IMR-90 (cell line): ENCODE results near the gene LRRC72. TPM values are rescaled to one million over a fixed set of nuclear protein-coding genes. Genes with fewer than 3 reads are reported as not detected.
"Not testable (repeated sequence)": the region's sequence is repeated elsewhere in the genome, so short reads cannot be mapped to it uniquely, and the experiment has no call there.

Experiments
- ATAC-seq: fragments of 200-7000 bp; cut with Tn5 transposase; 2 replicates; pipeline ENCODE4 v1.9.1; 2020; ENCODE audit warnings: low read depth, mild to moderate bottlenecking, moderate library complexity
- BruUV-seq: library from RNA; stranded (reverse); fragments of 400-500 nt; replicated peaks from 2 replicates; lab custom pipeline; 2021; lab: Mats Ljungman, UMichigan
- CTCF ChIA-PET: fragments of 300-600 bp; formaldehyde crosslinking; extraction: SDS; loops from one replicate; lab custom pipeline; 2021; ENCODE audit warnings: antibody characterized with exemption; lab: Yijun Ruan, JAX
- POLR2A ChIA-PET: fragments of 300-600 bp; sonication (Branson Sonifier 250); formaldehyde crosslinking; loops from one replicate; lab custom pipeline; 2022; ENCODE audit warnings: antibody characterized with exemption; ENCODE audit not compliant: unreplicated experiment; lab: Charles Lee
- DNase-seq: peaks from one replicate; pipeline ENCODE4 v3.0.0; 2013
- H2AFZ ChIP-seq: replicated peaks from 2 replicates; pipeline ENCODE3; 2013; ENCODE audit warnings: low read length, mild to moderate bottlenecking; ENCODE audit not compliant: poor library complexity
- H2AK5ac ChIP-seq: 2 replicates; pipeline ENCODE4 v1.6.1; 2013; ENCODE audit warnings: low read depth, low read length, inconsistent platforms
- H2AK9ac ChIP-seq: replicated peaks from 2 replicates; pipeline ENCODE3; 2013; ENCODE audit warnings: mild to moderate bottlenecking, low read depth, low read length, moderate library complexity; ENCODE audit not compliant: poor library complexity
- H2BK120ac ChIP-seq: 2 replicates; pipeline ENCODE4 v1.6.1; 2013; ENCODE audit warnings: low read depth, low read length, inconsistent platforms
- H2BK15ac ChIP-seq: 3 replicates; pipeline ENCODE4 v1.6.1; 2013; ENCODE audit warnings: low read depth, low read length, inconsistent platforms
- H2BK20ac ChIP-seq: 2 replicates; pipeline ENCODE4 v1.6.1; 2013; ENCODE audit warnings: low read depth, mild to moderate bottlenecking, inconsistent platforms, low read length, moderate library complexity
- H2BK5ac ChIP-seq: 2 replicates; pipeline ENCODE4 v1.6.1; 2013; ENCODE audit warnings: mild to moderate bottlenecking, low read depth, low read length, inconsistent platforms; ENCODE audit not compliant: poor library complexity, severe bottlenecking
- H3K14ac ChIP-seq: replicated peaks from 2 replicates; pipeline ENCODE4 v1.6.1; 2013; ENCODE audit warnings: low read depth, low read length, inconsistent platforms
- H3K18ac ChIP-seq: 2 replicates; pipeline ENCODE4 v1.6.1; 2013; ENCODE audit warnings: low read depth, low read length, control low read depth
- H3K23ac ChIP-seq: 2 replicates; pipeline ENCODE4 v1.6.1; 2013; ENCODE audit warnings: low read depth, low read length, inconsistent platforms
- H3K27ac ChIP-seq: 2 replicates; pipeline ENCODE4 v1.5.1; 2013; ENCODE audit warnings: mild to moderate bottlenecking, control low read depth, low read length; ENCODE audit not compliant: insufficient read depth
- H3K27me3 ChIP-seq: 2 replicates; pipeline ENCODE4 v1.6.1; 2013; ENCODE audit warnings: low read length; ENCODE audit not compliant: control insufficient read depth, insufficient read depth
- H3K36me3 ChIP-seq: 2 replicates; pipeline ENCODE4 v1.6.1; 2013; ENCODE audit warnings: low read length, mixed read lengths; ENCODE audit not compliant: control insufficient read depth, insufficient read depth
- H3K4ac ChIP-seq: 2 replicates; pipeline ENCODE4 v1.6.1; 2013; ENCODE audit warnings: low read depth, low read length, inconsistent platforms
- H3K4me1 ChIP-seq: 2 replicates; pipeline ENCODE4 v1.6.1; 2013; ENCODE audit warnings: low read length, mixed read lengths; ENCODE audit not compliant: control insufficient read depth, insufficient read depth
- H3K4me2 ChIP-seq: 2 replicates; pipeline ENCODE4 v1.6.1; 2013; ENCODE audit warnings: low read depth, mild to moderate bottlenecking, control low read depth, low read length, moderate library complexity
- H3K4me3 ChIP-seq: 2 replicates; pipeline ENCODE4 v1.5.1; 2013; ENCODE audit warnings: low read depth, mild to moderate bottlenecking, control low read depth, low read length, moderate library complexity; ENCODE audit not compliant: insufficient read depth
- H3K56ac ChIP-seq: 2 replicates; pipeline ENCODE4 v1.6.1; 2013; ENCODE audit warnings: low read length, inconsistent platforms; ENCODE audit not compliant: insufficient read depth; ENCODE audit errors: extremely low read depth
- H3K79me1 ChIP-seq, 2 experiments: 2 replicates each; pipeline ENCODE4 v1.6.1; 2013; ENCODE audit warnings: low read length in 2 of 2, inconsistent platforms in 1 of 2, low read depth in 1 of 2
- H3K9ac ChIP-seq: 2 replicates; pipeline ENCODE4 v1.6.1; 2013; ENCODE audit warnings: low read depth, low read length, control low read depth
- H3K9me1 ChIP-seq: 2 replicates; pipeline ENCODE4 v1.6.1; 2013; ENCODE audit warnings: low read length, inconsistent platforms; ENCODE audit not compliant: insufficient read depth
- H3K9me3 ChIP-seq: 2 replicates; pipeline ENCODE4 v1.6.1; 2013; ENCODE audit warnings: low read length; ENCODE audit not compliant: control insufficient read depth, insufficient read depth
- H4K20me1 ChIP-seq: 2 replicates; pipeline ENCODE4 v1.6.1; 2013; ENCODE audit warnings: low read length, inconsistent platforms; ENCODE audit not compliant: insufficient read depth
- H4K5ac ChIP-seq: 2 replicates; pipeline ENCODE4 v1.6.1; 2013; ENCODE audit warnings: mild to moderate bottlenecking, low read depth, low read length, control low read depth
- H4K8ac ChIP-seq, 2 experiments: 2 replicates each; pipeline ENCODE4 v1.6.1; 2013; ENCODE audit warnings: low read depth in 2 of 2, low read length in 2 of 2, control low read depth in 1 of 2, inconsistent platforms in 1 of 2
- H4K91ac ChIP-seq: 2 replicates; pipeline ENCODE4 v1.6.1; 2013; ENCODE audit warnings: low read depth, low read length, inconsistent platforms; ENCODE audit not compliant: insufficient read depth
- FOS ChIP-seq: fragments of 150-350 bp; IDR thresholded peaks from 2 replicates; pipeline ENCODE4 v1.6.1; 2016; ENCODE audit warnings: low read depth, low read length
- WGBS, 2 experiments: methylation state at CpG; one replicate each; pipeline versions ENCODE4 v1.1.5 to v1.1.7; 2013; ENCODE audit warnings: missing lambda C conversion rate in 2 of 2; ENCODE audit not compliant: insufficient read length in 1 of 2; ENCODE audit errors: extremely low coverage in 2 of 2; 5-methylcytosine and 5-hydroxymethylcytosine counted together
- dilution Hi-C: fragments of 300-500 bp; cut with HindIII; formaldehyde crosslinking; loops from one replicate; pipeline ENCODE4 v1.14.3; 2018; ENCODE audit warnings: low sequenced_read_pairs; ENCODE audit not compliant: unreplicated experiment
- in situ Hi-C: fragments of 300-500 bp; cut with MboI; formaldehyde crosslinking; loops from 3 replicates; pipeline ENCODE4 v1.14.3; 2019; ENCODE audit warnings: low sequenced_read_pairs, inconsistent platforms, mixed read lengths
- intact Hi-C: fragments of 100-400 bp; cut with micrococcal nuclease; formaldehyde crosslinking; loops from 2 replicates; pipeline ENCODE4 v1.10.0; 2022
- polyA plus RNA-seq, 3 experiments: library from polyadenylated mRNA; depleted of rRNA; stranded (reverse); fragments of >200 nt; gene quantifications; 2 replicates each; pipeline ENCODE4 v1.2.3, GENCODE V29; 2012; ENCODE audit warnings: low replicate concordance in 1 of 3
- total RNA-seq: library from RNA; depleted of rRNA; stranded (reverse); fragments of >200 nt; gene quantifications from 2 replicates; pipeline ENCODE4 v1.2.3, GENCODE V29; 2012

The LRRC72 gene
- total and polyA plus RNA-seq, 2 of the 4 experiments (the other 2 are of a cell fraction), result not detected

DNA sequence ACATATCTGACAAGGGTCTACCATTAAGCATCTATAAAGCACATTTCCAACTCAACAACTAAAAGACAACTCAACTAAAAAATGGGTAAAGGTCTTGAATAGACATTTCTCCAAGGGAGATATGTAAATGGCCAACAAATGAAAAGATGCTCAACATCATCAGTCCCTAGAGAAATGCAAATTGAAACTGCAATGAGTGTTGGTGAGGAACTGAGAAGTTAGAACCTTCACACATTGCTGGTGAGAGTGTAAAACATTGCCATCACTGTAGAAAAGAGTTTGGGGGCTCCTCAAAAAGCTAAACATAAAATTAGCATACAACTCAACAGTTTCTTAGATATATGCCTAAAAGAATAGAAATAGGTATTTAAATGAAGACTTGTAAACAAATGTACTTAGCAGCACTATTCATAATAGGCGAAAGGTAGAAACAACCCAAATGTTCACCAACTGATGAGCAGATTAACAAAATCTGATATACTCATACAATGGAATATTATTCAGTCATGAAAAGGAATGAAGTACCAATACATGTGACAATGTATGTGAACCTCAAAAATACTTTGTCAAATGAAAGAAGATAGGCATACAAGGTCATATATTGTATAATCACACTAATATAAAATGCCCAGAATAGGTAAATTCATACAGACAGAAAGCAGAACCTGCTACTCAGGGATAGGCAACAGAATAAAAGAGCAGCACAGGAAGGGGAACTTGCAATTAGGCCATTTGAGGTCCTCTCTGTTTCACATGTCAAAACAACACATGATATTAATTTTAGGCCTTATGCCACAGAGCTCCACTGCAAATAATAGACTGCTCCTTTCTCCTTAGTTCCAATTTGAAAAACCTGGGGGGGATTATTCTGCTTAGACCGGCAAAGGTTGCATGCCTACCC, 10.6 kb upstream of the LRRC72 start:
- Histone ChIP-seq H3K36me3 (no peaks in the 10 kb centered on the region), H3K4me3 (no peak overlapping the region), H2BK20ac (no peak overlapping the region), H3K9ac (no peak overlapping the region), H3K4me2 (no peak overlapping the region), H3K27ac (no peak overlapping the region), H2BK5ac (no peak overlapping the region), H2BK15ac (no peak overlapping the region), H3K18ac (no peak overlapping the region), H2AFZ (no peak overlapping the region), H3K9me1 (no peaks in the 10 kb centered on the region), H2AK9ac (no peak overlapping the region), H3K4ac (no peak overlapping the region), H3K79me1 (no peaks in the 10 kb centered on the region), H3K56ac (no peak overlapping the region), H3K4me1 (no peaks in the 10 kb centered on the region), H3K14ac (no peak overlapping the region), H2AK5ac (no peak overlapping the region), H4K91ac (no peak overlapping the region), H3K27me3 (0 out of 2 replicates have a peak, but pooled peaks cover 2% of the 10 kb centered on the region), H2BK120ac (no peak overlapping the region), H3K9me3 (no peaks in the 10 kb centered on the region), H4K20me1 (no peaks in the 10 kb centered on the region), H4K5ac (no peak overlapping the region), H3K23ac (no peak overlapping the region), H4K8ac (no peak overlapping the region)
- intact Hi-C loops (no loop called here), dilution Hi-C loops (no loop called here), in situ Hi-C loops (no loop called here)
- ATAC-seq, result no peak
- BruUV-seq, result no TSS peak
- ChIA-PET POLR2A (no interaction called here), CTCF (interaction anchor here (0.5 kb wide), 1 partner anchor 491 kb away, joined by 3 read pairs; no protein-coding TSS in a partner anchor)
- no CpG with 5 or more reads among the region's 2 CpGs for WGBS, 2 experiments
- TF ChIP-seq FOS, result no peak
- DNase-seq, result no peak

GRCh38 chr7:16519985-16520384, 6.6 kb upstream of the LRRC72 start:
- DNase-seq, H2BK5ac ChIP-seq, H3K4me2 ChIP-seq, H3K27ac ChIP-seq, H3K4me1 ChIP-seq, H3K9ac ChIP-seq, in situ Hi-C loops, H3K14ac ChIP-seq, H2BK20ac ChIP-seq, H4K5ac ChIP-seq, H3K79me1 ChIP-seq, CTCF ChIA-PET, H4K8ac ChIP-seq, H3K9me1 ChIP-seq, H3K27me3 ChIP-seq, H3K4ac ChIP-seq, POLR2A ChIA-PET, ATAC-seq, H4K91ac ChIP-seq, H3K9me3 ChIP-seq, H2AK5ac ChIP-seq, H3K18ac ChIP-seq, BruUV-seq, H2BK120ac ChIP-seq, H3K56ac ChIP-seq, H2AFZ ChIP-seq, H4K20me1 ChIP-seq, intact Hi-C loops, H2AK9ac ChIP-seq, H3K23ac ChIP-seq, dilution Hi-C loops, H2BK15ac ChIP-seq, H3K4me3 ChIP-seq, H3K36me3 ChIP-seq: not testable (repeated sequence)
- no CpG with 5 or more reads among the region's 2 CpGs for WGBS, 2 experiments
